HEK293T (cell line): ENCODE results near the gene HTR1B.

Experiments
- BHLHE40 ChIP-seq: fragments of 450-650 bp; IDR thresholded peaks from 2 replicates; pipeline ENCODE4 v1.6.1; 2016; ENCODE audit warnings: mild to moderate bottlenecking, moderate library complexity, borderline replicate concordance
- ELF4 ChIP-seq: fragments of 450-650 bp; IDR thresholded peaks from 2 replicates; pipeline ENCODE4 v1.6.1; 2017; ENCODE audit warnings: antibody characterized with exemption
- FOXK2 ChIP-seq: fragments of 450-650 bp; IDR thresholded peaks from 2 replicates; pipeline ENCODE4 v1.6.1; 2016; ENCODE audit warnings: mild to moderate bottlenecking
- NFRKB ChIP-seq: fragments of 450-650 bp; IDR thresholded peaks from 2 replicates; pipeline ENCODE4 v1.6.1; 2016; ENCODE audit warnings: mild to moderate bottlenecking, moderate library complexity
- SP1 ChIP-seq: fragments of 450-650 bp; IDR thresholded peaks from 2 replicates; pipeline ENCODE4 v1.6.1; 2017
- SUZ12 ChIP-seq: fragments of 450-650 bp; IDR thresholded peaks from 2 replicates; pipeline ENCODE4 v1.6.1; 2016; ENCODE audit warnings: mild to moderate bottlenecking

DNA sequence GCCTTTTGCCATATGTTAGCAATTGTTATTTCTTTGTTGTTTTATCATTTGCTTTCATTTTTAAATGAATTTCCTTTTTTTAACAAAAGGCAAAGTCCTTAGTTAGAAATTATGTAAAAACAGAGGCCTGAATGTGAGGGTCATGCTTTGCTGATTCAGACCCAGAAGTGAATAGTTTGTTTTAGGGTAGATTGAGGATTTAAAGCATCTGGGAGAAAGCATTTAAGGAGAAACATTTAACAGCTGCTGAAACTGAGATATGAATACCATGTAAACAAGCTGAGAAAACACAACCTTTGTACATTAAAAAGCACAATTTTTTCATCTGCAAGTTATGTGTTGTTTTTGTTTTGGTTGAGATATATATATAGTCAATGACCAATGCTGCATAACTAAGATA lies 8.0 kb downstream of the HTR1B start:
- TF ChIP-seq ELF4 (no peak), SUZ12 (no peak), SP1 (no peak), NFRKB (no peak), FOXK2 (no peak), BHLHE40 (no peak)
